GOT3 (cell line): Measurements from ENCODE around the gene ARHGEF17.

Experiments used
- DNase-seq: peaks from one replicate; lab custom pipeline; 2025; ENCODE audit warnings: mixed read lengths; lab: John Stamatoyannopoulos, UW

The ARHGEF17 gene

GRCh38 chr11:73313652-73314051, 5.6 kb downstream of the ARHGEF17 start:
- DNase-seq = no peak

GRCh38 chr11:73314117-73314961, 6.3 kb downstream of the ARHGEF17 start:
- no peak for DNase-seq

- DNase-seq = no peak
Observed at GRCh38 chr11:73315293-73316020, 7.4 kb downstream of the ARHGEF17 start.

GRCh38 chr11:73316422-73316821, 8.3 kb downstream of the ARHGEF17 start:
- DNase-seq = no peak

DNA sequence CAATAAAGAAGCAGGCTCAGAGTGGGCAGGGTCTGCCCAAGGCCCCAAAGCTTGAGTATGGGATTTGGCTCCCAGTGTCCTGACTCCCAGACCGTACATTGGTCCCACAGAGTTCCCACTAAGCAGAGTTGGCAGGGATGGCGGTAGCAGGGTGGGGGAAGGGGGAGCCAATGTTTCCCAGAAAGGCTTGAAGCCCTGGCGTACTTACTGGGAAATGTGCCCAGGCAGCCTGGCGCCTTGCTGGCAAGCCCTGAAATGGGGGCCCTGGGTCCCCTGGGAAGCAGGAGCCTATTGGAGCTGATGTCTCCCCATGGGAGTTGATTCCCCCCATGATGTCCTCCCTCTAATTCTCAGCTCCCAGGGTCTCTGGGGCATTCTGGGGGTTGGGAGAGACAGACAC, 9.3 kb downstream of the ARHGEF17 start:
- no peak for DNase-seq

DNA sequence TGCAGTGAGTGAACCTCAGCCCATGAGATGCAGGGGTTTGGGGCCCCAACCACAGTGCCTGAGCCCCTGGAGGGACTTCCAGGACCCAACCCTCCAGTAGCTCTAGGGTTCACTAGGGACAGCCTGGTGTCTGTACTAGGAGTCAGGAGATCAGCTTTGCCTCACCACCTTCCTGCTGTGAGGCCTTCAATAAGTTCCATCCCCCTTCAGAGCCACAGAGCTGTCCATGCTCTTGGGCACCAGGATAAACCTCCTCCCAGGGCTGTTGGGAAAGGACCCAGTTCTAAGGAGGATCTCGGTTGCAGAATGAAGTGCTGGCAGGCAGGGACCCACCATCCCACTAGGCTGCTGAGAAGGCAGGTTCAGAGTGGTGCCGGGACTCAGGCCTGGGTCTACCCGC, 9.7 kb downstream of the ARHGEF17 start:
- DNase-seq = no peak

GRCh38 chr11:73318501-73319011, 10.5 kb downstream of the ARHGEF17 start:
- no peak for DNase-seq

DNA sequence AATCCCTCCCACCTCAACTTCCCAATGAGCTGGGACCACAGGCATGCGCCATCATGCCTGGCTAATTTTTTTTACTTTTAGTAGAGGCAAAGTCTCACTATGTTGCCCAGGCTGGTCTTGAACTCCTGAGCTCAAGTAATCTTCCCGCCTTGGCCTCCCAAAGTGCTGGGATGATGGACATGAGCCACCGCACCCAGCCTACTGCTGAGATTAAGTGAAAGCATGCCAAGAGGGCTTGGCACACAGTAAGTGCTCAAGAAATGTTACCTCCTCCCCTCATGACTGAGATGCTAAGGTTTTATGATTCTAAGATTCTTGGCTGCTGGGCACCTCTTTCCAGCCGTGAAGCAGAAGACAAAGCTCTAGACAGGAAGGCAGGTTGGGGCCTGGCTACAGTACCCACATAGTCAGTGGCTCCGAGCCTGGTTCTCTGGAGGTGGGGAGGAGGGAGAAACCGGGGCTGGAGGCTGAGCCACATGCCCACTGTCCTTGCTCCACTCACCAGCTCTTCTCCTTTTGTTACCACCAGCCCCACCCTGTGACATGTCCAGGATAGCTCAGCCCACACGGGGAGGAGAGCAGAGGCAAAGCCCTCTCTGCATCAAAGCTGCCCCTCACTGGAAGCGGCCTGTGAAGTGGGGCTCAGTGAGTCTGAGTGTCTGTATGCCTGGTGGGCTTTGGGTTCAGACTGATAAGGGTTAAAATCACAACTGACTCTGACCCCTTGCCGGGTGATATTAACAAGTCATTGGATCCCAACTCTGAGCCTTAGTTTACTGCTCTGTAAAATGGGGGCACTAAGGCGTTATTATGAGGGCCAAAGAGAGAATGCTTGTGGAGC, 12.9 kb downstream of the ARHGEF17 start:
- DNase-seq = no peak

GRCh38 chr11:73321604-73322381, 13.7 kb downstream of the ARHGEF17 start:
- no peak for DNase-seq

- no peak for DNase-seq
Observed at GRCh38 chr11:73322382-73323306, 14.6 kb downstream of the ARHGEF17 start.

DNA sequence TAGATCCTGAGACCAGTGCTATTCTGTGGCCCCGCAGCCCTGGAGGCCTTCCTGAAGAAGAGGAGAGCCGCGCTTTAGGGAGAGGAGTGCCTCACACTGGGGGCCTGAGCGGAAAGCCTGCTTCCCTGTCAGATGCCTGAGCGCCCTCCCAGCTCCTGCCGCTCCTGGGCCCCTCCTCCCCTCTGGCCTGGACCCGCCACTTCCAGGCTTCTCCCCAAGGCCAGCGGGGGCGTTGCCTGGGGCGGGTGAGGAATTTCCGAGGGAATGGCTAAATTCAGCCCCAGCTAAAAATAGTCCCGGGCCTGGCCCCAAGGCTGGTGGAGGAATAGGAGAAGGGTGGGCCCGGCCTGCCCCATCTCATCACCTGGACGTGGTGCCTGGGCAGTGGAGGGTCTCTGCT, 15.4 kb downstream of the ARHGEF17 start:
- DNase-seq = no peak

GRCh38 chr11:73324116-73324515, 16.0 kb downstream of the ARHGEF17 start:
- DNase-seq = no peak

DNA sequence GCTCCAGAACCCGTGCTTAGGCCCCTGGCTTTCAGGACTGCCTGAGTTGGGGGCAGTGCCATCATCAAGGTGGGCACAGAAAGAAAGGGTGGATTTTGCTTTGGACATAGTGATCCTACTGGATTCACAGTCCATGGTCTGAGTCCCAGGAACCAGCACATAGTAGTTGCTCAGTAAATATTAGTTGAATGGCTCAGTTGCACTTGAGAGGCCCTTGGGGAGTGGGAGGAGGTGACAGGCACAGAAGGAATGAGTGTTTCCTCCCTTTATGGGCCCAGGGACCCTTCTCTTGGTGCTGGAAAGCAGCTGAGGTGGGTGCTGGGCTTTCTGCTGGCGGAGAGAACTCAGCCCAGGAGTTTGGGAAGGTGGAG, 16.6 kb downstream of the ARHGEF17 start:
- no peak for DNase-seq

GRCh38 chr11:73325036-73325981, 17.2 kb downstream of the ARHGEF17 start:
- no peak for DNase-seq

DNA sequence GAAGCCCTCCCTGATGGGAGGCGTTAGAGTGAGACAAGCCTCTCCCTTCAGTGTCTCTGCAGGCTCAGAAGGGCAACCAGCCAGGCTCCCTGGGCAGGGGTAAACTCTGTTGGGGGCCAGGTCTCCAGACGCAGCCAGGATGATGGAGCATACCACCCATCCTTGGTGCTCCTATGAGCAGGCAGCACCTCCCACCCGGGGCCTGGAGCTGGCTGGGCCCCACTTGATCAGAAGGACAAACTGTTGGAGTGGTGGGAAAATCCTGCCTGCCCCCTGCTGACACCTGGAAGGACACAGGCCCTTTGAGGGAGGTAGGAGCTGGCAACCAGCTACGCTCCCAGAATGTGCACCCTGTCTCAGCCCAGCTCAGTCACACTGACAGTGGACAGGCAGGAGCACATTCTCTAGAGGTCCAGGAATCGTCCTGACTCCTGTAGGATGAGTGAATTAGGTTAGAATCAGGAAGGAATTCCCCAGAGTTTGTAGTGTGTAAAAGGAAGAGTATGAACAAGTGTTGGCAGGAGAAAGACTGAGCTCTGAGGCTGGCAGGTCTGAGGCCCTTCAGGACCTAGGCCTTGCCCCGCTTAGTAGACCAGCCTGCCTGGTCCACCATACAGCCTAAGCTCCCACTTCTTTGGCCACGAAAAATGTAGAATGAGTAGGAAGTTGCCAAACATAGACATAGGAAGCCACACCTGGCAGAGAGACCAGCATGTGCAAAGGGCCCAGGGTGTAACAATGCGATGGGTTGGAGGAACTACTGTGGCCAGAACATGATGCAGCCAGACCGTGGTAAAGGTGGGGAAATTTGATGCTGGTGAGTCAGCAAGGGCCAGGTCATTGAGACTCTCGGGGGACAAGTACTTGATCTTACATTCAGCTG, 19.1 kb downstream of the ARHGEF17 start:
- DNase-seq = no peak

- no peak for DNase-seq
Observed at GRCh38 chr11:73327812-73328364, 19.8 kb downstream of the ARHGEF17 start.

- no peak for DNase-seq
Observed at GRCh38 chr11:73330569-73331093, 22.6 kb downstream of the ARHGEF17 start.
